Measurements from ENCODE around the gene FBXL19.

DNA sequence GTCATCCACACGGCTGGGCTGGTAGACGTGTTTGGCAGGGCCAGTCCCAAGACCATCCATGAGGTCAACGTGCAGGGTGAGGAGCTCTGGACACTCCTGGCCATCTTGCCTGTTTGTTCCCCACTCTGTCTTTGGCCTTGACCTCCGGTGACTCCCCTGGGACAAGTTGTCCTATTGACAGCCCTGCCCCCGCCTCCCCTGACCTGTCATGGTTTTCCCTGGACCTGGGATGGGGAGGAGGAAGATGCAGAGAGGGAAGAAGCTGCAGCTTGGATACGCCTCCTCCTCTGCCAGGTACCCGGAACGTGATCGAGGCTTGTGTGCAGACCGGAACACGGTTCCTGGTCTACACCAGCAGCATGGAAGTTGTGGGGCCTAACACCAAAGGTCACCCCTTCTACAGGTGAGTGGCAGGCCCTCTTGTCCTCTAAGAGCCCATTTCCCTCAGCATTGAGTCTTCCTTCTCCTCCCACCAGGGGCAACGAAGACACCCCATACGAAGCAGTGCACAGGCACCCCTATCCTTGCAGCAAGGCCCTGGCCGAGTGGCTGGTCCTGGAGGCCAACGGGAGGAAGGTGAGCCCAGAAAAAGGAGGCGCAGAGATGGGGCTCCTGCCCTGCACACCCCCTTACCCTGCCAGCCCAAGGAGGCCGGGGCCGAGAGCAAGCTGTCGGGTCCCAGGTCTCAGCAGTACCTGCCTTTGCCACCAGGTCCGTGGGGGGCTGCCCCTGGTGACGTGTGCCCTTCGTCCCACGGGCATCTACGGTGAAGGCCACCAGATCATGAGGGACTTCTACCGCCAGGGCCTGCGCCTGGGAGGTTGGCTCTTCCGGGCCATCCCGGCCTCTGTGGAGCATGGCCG is 63.0 kb downstream of the FBXL19 start:
- TF ChIP-seq CTCF (IDR thresholded peaks at IDR 0.05; ENCODE audit: poor library complexity): no peak
- no peak for TF ChIP-seq EZH2phosphoT487 (IDR thresholded peaks at IDR 0.05; ENCODE audit: low read depth, severe bottlenecking, unreplicated experiment)
- TF ChIP-seq EZH2 (IDR thresholded peaks at IDR 0.05; ENCODE audit: borderline replicate concordance): no peak

Data from hepatocyte (in vitro differentiated cells).